Erythroblast (primary cell): Measurements from ENCODE around the gene MS4A15.

Source experiments
- GATA1 ChIP-seq: IDR thresholded peaks from 2 replicates; pipeline ENCODE4 v1.6.1; 2011; ENCODE audit warnings: low read depth, mild to moderate bottlenecking, control low read depth, low read length, moderate library complexity
- POLR2A ChIP-seq: IDR thresholded peaks from 2 replicates; pipeline ENCODE4 v1.6.1; 2011; ENCODE audit warnings: mild to moderate bottlenecking, low read length

- TF ChIP-seq POLR2A (no peak), GATA1 (no peak)
Measured at GRCh38 chr11:60825790-60826189, 69.1 kb downstream of the MS4A15 start.
